ENCODE data around the gene AKR1B15. TPM values are rescaled to one million over a fixed set of nuclear protein-coding genes. Genes with fewer than 3 reads are reported as not detected.
A peak's percentile ranks its signal among the peaks of the same experiment; 100 is the strongest.

Gene AKR1B15
- polyA plus RNA-seq, 1 experiment, result not detected

DNA sequence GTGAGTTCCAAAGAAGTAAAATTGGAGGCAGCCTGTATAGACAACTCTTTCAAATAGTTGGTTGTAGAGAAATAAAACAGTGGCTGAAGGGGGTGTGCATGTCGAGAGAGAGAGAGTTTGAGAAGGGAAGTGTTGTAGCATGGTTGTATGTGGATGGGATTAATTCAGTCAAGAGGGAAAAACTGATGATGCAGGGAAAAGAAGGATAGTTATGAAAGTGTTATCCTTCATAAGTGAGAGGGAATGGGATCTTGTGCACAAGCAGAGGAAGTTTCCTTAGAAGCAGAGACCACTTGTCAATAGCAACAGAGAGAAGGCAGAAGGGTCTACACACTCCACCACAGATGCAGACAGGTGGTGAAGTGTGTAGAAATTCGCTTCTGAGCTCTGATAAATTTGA, 67.7 kb downstream of the AKR1B15 start:
- no peak for DNase-seq (ENCODE audit: low read depth)
- Histone ChIP-seq H3K36me3 (ENCODE audit: control insufficient read depth, insufficient read depth, low read length) (no peaks in the 10 kb centered on the region), H3K4me3 (ENCODE audit: low read depth, low read length) (no peak overlapping the region), H3K27me3 (ENCODE audit: control insufficient read depth, insufficient read depth, low read length) (no peaks in the 10 kb centered on the region)
- TF ChIP-seq, protein P1, sequence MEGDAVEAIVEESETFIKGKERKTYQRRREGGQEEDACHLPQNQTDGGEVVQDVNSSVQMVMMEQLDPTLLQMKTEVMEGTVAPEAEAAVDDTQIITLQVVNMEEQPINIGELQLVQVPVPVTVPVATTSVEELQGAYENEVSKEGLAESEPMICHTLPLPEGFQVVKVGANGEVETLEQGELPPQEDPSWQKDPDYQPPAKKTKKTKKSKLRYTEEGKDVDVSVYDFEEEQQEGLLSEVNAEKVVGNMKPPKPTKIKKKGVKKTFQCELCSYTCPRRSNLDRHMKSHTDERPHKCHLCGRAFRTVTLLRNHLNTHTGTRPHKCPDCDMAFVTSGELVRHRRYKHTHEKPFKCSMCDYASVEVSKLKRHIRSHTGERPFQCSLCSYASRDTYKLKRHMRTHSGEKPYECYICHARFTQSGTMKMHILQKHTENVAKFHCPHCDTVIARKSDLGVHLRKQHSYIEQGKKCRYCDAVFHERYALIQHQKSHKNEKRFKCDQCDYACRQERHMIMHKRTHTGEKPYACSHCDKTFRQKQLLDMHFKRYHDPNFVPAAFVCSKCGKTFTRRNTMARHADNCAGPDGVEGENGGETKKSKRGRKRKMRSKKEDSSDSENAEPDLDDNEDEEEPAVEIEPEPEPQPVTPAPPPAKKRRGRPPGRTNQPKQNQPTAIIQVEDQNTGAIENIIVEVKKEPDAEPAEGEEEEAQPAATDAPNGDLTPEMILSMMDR (IDR thresholded peaks at IDR 0.05; ENCODE audit: insufficient read depth, low read depth, low read length), result no peak
- ChIA-PET POLR2A (no interaction called here), CTCF (interaction anchor here (1.3 kb wide), 1 partner anchor 30 kb away, joined by 5 read pairs; the partner anchor contains the start of gene BPGM)

DNA sequence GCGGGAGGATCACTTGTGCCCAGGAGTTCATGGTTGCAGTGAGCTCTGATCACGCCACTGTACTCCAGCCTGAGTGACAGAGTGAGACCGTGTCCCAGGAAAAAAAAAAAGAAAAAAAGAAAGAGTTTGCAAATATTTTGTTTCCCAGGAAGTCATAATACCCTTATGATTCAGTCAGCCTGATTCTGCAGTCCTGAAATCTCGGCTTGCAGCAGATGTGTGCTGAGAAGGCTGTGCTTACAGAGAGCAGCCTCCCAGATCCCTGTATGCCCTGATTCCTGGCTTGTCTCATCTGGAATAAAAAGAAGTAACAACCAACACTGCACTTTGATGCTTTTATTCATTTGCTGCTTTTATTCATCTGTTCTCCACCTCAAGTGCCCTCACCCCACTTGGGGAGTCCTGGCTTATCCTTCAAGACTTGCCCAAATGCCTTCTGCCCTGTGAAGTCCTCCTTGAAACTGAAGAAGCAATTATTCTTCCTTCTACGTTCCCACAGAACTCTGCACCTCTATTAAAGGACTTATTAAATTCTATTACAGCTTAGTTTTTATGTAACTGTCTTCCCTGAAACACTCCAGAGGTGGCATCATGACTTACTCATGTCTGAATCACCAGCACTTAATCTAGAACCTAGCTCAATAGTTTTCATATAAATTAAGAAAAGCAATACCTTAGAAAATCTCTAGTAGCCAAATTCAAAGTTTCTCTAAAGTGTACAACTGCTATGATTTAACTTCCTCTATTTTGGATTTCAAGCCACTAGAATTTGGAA, 70.0 kb downstream of the AKR1B15 start:
- Histone ChIP-seq H3K27me3 (ENCODE audit: control insufficient read depth, insufficient read depth, low read length) (no peaks in the 10 kb centered on the region), H3K4me3 (ENCODE audit: low read depth, low read length) (no peak overlapping the region), H3K36me3 (ENCODE audit: control insufficient read depth, insufficient read depth, low read length) (no peaks in the 10 kb centered on the region)
- TF ChIP-seq, protein P1 (IDR thresholded peaks at IDR 0.05; ENCODE audit: insufficient read depth, low read depth, low read length), result no peak
- CTCF ChIA-PET, result interaction anchor here (1.0 to 1.6 kb wide), 4 partner anchors 8 to 71 kb away, joined by 3 to 6 read pairs (median 4); no protein-coding TSS in a partner anchor
- POLR2A ChIA-PET, result no interaction called here
- DNase-seq (ENCODE audit: low read depth), result no peak

DNA sequence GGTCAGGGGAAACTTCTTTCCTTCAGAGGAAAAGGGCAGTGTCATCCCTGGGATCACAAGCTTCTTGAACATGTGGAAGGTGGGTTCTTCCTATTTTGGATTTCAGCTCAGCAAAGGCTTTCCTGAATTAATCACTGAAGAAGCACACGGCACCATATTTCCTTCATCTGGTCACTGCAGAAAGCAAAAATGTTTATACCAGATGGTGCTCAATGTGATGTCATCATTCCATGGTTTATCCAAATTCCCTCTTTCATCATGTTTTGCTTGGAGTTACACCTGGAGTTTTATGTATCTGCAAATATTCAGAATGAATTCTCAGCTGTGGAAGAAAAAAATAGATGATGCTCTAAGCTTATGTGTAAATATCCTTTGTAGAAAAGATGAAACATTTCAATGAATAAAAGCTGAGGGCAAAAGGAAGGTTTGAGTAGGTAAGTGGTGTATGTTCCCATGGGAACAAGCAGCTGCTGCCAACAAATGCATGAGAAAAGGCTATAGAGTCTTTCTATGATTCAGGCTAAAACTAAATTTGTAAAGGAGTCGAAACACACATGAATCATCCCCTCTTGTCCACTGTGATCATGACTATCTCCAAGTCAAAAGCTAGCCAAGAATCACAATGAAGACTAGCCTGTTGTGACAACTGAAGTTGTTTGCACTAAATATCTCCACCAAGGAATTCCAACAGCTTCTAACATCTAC, 70.9 kb downstream of the AKR1B15 start:
- ChIA-PET POLR2A (no interaction called here), CTCF (interaction anchor here (0.7 to 1.6 kb wide), 7 partner anchors 9 to 161 kb away, joined by 3 to 6 read pairs (median 3); partner anchors contain the start of gene AKR1B1)
- H3K4me3 ChIP-seq (ENCODE audit: low read depth, low read length), result no peak overlapping the region
- TF ChIP-seq, protein P1 (IDR thresholded peaks at IDR 0.05; ENCODE audit: insufficient read depth, low read depth, low read length), result no peak
- H3K36me3 ChIP-seq (ENCODE audit: control insufficient read depth, insufficient read depth, low read length), result no peaks in the 10 kb centered on the region
- H3K27me3 ChIP-seq (ENCODE audit: control insufficient read depth, insufficient read depth, low read length), result no peaks in the 10 kb centered on the region
- peak; percentile 81 for DNase-seq (ENCODE audit: low read depth)

DNA sequence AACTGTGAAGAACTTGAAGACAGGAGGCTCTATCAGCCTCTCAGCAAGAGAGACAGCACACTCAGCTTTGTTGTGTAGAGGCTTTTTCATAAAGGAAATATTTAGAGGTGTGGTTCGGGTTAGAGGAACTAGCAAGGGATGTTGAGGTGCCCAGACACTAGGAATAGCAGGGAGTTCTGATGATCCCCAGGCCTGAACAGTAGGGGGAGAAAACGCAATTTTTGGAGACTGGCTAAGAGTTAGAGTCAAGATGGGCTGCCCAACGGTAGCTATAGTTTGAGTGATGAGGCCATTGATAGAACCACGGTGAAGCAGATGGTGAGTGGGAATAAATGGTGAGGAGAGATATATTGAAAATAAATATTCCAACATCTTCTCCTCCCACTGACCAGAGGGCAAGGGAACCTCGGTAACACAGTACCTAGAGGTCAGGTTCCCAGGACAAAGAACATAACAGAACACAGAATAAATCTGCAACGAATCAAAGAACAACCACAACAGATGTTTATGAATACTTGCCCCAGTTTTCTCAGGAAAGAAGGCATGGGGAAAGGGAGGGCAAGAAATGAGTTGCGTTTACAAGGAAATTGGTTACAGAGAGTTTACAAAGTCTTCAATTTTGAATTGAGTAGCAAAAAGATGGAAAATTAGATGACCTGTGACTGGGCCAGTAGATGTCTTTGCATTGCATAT, 73.5 kb downstream of the AKR1B15 start:
- ChIA-PET CTCF (interaction anchor here (2.3 kb wide), 1 partner anchor 10 kb away, joined by 10 read pairs; no protein-coding TSS in a partner anchor), POLR2A (no interaction called here)
- no peak for DNase-seq (ENCODE audit: low read depth)
- Histone ChIP-seq H3K36me3 (ENCODE audit: control insufficient read depth, insufficient read depth, low read length) (no peaks in the 10 kb centered on the region), H3K4me3 (ENCODE audit: low read depth, low read length) (no peak overlapping the region), H3K27me3 (ENCODE audit: control insufficient read depth, insufficient read depth, low read length) (no peaks in the 10 kb centered on the region)
- TF ChIP-seq, protein P1 (IDR thresholded peaks at IDR 0.05; ENCODE audit: insufficient read depth, low read depth, low read length), result no peak

DNA sequence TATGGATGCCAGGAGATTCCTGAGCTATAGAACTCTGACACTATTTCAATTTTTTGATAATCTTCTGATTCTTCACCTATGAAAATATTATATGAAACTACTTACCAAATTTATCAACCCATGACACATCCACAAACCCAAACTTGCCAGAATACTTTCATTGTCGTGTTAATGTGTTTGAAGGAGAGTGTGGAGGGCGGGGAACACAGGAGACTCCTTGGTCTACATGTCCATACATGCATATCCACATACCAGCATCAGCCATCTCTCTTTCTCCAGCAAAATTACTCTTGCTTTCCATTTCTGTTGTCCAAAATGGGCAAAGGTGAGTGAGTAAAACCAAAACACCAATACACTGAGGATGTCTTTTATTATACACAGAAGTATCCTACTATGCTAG, 74.3 kb downstream of the AKR1B15 start:
- TF ChIP-seq, protein P1 (IDR thresholded peaks at IDR 0.05; ENCODE audit: insufficient read depth, low read depth, low read length), result no peak

More for the DNA sequence above, 74.3 kb downstream of the AKR1B15 start:
- H3K27me3 ChIP-seq (ENCODE audit: control insufficient read depth, insufficient read depth, low read length), result no peaks in the 10 kb centered on the region
- no peak for DNase-seq (ENCODE audit: low read depth)
- POLR2A ChIA-PET, result no interaction called here
- H3K36me3 ChIP-seq (ENCODE audit: control insufficient read depth, insufficient read depth, low read length), result no peaks in the 10 kb centered on the region
- H3K4me3 ChIP-seq (ENCODE audit: low read depth, low read length), result no peak overlapping the region
- CTCF ChIA-PET, result interaction anchor here (0.9 to 2.3 kb wide), 3 partner anchors 9 to 1050 kb away, joined by 3 to 10 read pairs (median 3); no protein-coding TSS in a partner anchor
